ENCODE measurements around the gene TMEM135. TPM values are rescaled to one million over a fixed set of nuclear protein-coding genes. Genes with fewer than 3 reads are reported as not detected.
A peak's percentile ranks its signal among the peaks of the same experiment; 100 is the strongest.

TMEM135 gene
- total RNA-seq, 1 donor from 2014 or later = 24.7 TPM

DNA sequence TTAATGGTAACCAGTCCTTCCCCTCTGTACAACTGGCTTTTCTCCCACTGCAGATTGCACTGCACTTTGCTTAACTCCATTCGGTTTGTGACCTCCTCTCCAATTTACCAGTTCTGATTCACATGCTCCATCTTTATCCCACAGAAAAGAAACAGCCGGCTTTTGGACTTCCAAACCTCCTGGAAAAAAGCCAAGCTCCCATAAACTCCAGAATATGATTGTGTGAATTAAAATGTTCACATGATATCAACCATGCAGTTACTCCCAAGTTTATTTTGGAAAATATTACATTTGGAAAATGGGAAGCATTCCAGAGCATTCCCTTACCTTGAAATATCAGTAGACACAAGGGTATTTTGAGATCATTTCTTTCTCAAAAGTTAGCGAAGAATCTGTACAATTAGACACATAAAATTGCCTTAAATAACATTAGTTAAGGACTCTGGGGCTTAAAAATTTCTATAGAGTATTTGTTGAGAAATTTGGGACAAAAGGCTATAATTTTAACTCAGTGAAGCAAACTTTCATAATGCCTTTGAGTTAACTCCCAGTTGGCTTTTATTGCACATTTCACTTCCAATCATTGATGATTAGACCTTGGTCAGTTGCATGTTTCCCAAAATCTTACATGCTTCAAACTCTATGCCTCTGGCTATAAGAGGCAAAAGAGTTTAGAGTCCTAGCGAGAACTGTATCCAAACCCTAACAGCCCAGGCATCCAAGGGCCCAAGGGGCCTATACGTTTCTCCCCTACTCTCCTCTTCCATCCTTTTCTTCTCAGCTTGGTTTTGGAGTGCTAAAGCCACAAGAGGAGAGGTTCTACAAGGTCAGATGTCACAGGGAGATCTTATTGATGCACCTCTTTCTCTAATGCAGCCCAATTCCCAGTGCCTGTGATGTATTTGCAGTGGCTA lies 23.6 kb upstream of the TMEM135 start:
- Mint-ChIP-seq H3K4me3 (ENCODE audit: unreplicated experiment) (no peak overlapping the region), H3K36me3 (ENCODE audit: unreplicated experiment) (no peaks in the 10 kb centered on the region), H3K27ac (ENCODE audit: unreplicated experiment) (no peak overlapping the region), H3K27me3 (ENCODE audit: unreplicated experiment) (no peaks in the 10 kb centered on the region), H3K4me1 (ENCODE audit: unreplicated experiment) (peaks cover 6% of the 10 kb centered on the region), H3K9me3 (ENCODE audit: unreplicated experiment) (no peaks in the 10 kb centered on the region)
- TF ChIP-seq CTCF (IDR thresholded peaks at IDR 0.05) = no peak
- no peak for DNase-seq (ENCODE audit: extremely low spot score, unreplicated experiment)

GRCh38 chr11:87015645-87016044 lies 22.1 kb upstream of the TMEM135 start:
- peaks cover 19% of the 10 kb centered on the region for H3K4me1 Mint-ChIP-seq (ENCODE audit: unreplicated experiment)
- no peak for DNase-seq (ENCODE audit: extremely low spot score, unreplicated experiment)
- H3K9me3 Mint-ChIP-seq (ENCODE audit: unreplicated experiment) = no peaks in the 10 kb centered on the region
- H3K4me3 Mint-ChIP-seq (ENCODE audit: unreplicated experiment) = no peak overlapping the region
- no peaks in the 10 kb centered on the region for H3K36me3 Mint-ChIP-seq (ENCODE audit: unreplicated experiment)
- no peaks in the 10 kb centered on the region for H3K27me3 Mint-ChIP-seq (ENCODE audit: unreplicated experiment)
- no peak for TF ChIP-seq CTCF (IDR thresholded peaks at IDR 0.05)
- no peak overlapping the region for H3K27ac Mint-ChIP-seq (ENCODE audit: unreplicated experiment)

- H3K4me1 Mint-ChIP-seq (ENCODE audit: unreplicated experiment) = peaks cover 23% of the 10 kb centered on the region
- DNase-seq (ENCODE audit: extremely low spot score, unreplicated experiment) = no peak
- no peaks in the 10 kb centered on the region for H3K36me3 Mint-ChIP-seq (ENCODE audit: unreplicated experiment)
- no peak overlapping the region for H3K4me3 Mint-ChIP-seq (ENCODE audit: unreplicated experiment)
- H3K27me3 Mint-ChIP-seq (ENCODE audit: unreplicated experiment) = no peaks in the 10 kb centered on the region
- H3K27ac Mint-ChIP-seq (ENCODE audit: unreplicated experiment) = peak overlapping the region; percentile 56
- TF ChIP-seq CTCF (IDR thresholded peaks at IDR 0.05) = no peak
- no peaks in the 10 kb centered on the region for H3K9me3 Mint-ChIP-seq (ENCODE audit: unreplicated experiment)
Measured at GRCh38 chr11:87019613-87020271, 18.0 kb upstream of the TMEM135 start.

DNA sequence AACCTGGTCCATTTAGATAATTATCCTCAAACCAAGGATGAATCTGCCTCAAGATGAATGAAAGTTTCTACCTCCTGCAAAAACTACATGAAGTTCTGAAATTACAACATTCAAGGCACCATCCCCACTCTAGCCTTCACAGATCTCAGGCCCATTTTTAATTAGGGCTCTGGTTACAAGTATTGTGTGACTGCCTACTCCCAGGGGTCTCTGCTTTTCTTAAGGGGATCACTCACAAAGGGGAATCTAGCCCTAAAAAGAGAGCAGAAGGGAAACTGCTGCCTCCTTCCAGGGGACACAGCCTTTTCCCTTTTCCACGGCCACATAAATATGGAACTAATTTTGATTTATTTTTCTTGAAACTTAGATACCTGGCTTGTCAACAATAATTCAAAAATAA lies 17.4 kb upstream of the TMEM135 start:
- no peak for TF ChIP-seq CTCF (IDR thresholded peaks at IDR 0.05)
- Mint-ChIP-seq H3K4me1 (ENCODE audit: unreplicated experiment) (peaks cover 23% of the 10 kb centered on the region), H3K4me3 (ENCODE audit: unreplicated experiment) (no peak overlapping the region), H3K27ac (ENCODE audit: unreplicated experiment) (peak overlapping the region; percentile 59), H3K36me3 (ENCODE audit: unreplicated experiment) (no peaks in the 10 kb centered on the region), H3K9me3 (ENCODE audit: unreplicated experiment) (peaks cover 2% of the 10 kb centered on the region), H3K27me3 (ENCODE audit: unreplicated experiment) (no peaks in the 10 kb centered on the region)
- no peak for DNase-seq (ENCODE audit: extremely low spot score, unreplicated experiment)

DNA sequence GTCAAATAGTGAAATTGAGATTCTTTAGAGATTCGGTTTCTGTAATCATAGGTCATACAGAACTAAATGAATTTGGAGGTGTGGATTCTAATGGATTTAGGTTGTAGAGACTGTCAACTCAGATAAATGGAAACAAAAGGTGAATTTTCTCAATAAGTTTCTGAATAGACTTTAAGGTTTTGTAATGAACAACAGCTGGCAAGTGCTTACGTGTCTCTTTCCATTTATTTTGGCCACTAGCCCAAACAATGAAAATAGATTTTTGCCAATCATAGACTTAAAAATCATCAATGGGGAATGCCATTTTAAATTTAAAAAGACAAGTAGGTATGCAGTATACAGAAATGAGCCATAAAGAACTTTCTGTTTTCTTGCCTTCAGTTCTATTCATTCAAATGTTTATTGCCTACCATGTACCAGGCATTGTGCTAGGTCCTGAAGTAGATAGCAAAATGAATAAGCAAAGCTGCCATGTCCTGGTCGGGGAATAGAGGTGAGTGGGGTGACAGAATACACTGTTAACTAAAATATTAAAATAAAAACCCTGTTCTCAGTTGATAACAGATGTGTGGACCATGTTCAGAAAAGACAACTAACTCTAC lies 16.9 kb upstream of the TMEM135 start:
- H3K27ac Mint-ChIP-seq (ENCODE audit: unreplicated experiment) = peak overlapping the region; percentile 59
- no peaks in the 10 kb centered on the region for H3K27me3 Mint-ChIP-seq (ENCODE audit: unreplicated experiment)
- H3K36me3 Mint-ChIP-seq (ENCODE audit: unreplicated experiment) = no peaks in the 10 kb centered on the region
- H3K4me3 Mint-ChIP-seq (ENCODE audit: unreplicated experiment) = no peak overlapping the region
- peaks cover 6% of the 10 kb centered on the region for H3K9me3 Mint-ChIP-seq (ENCODE audit: unreplicated experiment)
- DNase-seq (ENCODE audit: extremely low spot score, unreplicated experiment) = no peak
- no peak for TF ChIP-seq CTCF (IDR thresholded peaks at IDR 0.05)
- H3K4me1 Mint-ChIP-seq (ENCODE audit: unreplicated experiment) = peaks cover 23% of the 10 kb centered on the region

Data from osteocyte (in vitro differentiated cells).